OCI-M2 (cell line): ENCODE measurements around the gene SEC14L6.
"Not testable (repeated sequence)": the region's sequence is repeated elsewhere in the genome, so short reads cannot be mapped to it uniquely, and the experiment has no call there.

Experiments
- DNase-seq: peaks from one replicate; lab custom pipeline; 2025; ENCODE audit not compliant: unreplicated experiment; lab: John Stamatoyannopoulos, UW

The SEC14L6 gene

GRCh38 chr22:30567277-30567676 is 20.7 kb upstream of the SEC14L6 start:
- DNase-seq: not testable (repeated sequence)

GRCh38 chr22:30566125-30566524 is 19.6 kb upstream of the SEC14L6 start:
- no peak for DNase-seq

- no peak for DNase-seq
Observed at GRCh38 chr22:30565341-30565740, 18.8 kb upstream of the SEC14L6 start.

GRCh38 chr22:30564761-30565119 is 18.2 kb upstream of the SEC14L6 start:
- no peak for DNase-seq

- DNase-seq: no peak
Observed at GRCh38 chr22:30564045-30564760, 17.7 kb upstream of the SEC14L6 start.

GRCh38 chr22:30562366-30562765 is 15.8 kb upstream of the SEC14L6 start:
- DNase-seq: no peak

- no peak for DNase-seq
Observed at GRCh38 chr22:30561402-30562189, 15.1 kb upstream of the SEC14L6 start.

- not testable (repeated sequence) for DNase-seq
Observed at GRCh38 chr22:30560643-30561202, 14.2 kb upstream of the SEC14L6 start.

- DNase-seq: no peak
Observed at GRCh38 chr22:30559889-30560288, 13.3 kb upstream of the SEC14L6 start.

GRCh38 chr22:30557243-30557642 is 10.7 kb upstream of the SEC14L6 start:
- no peak for DNase-seq

- no peak for DNase-seq
Observed at GRCh38 chr22:30556388-30556787, 9.8 kb upstream of the SEC14L6 start.

- DNase-seq: no peak
Observed at GRCh38 chr22:30555282-30556210, 9.0 kb upstream of the SEC14L6 start.

- no peak for DNase-seq
Observed at GRCh38 chr22:30553971-30554370, 7.4 kb upstream of the SEC14L6 start.

GRCh38 chr22:30552719-30553118 is 6.2 kb upstream of the SEC14L6 start:
- no peak for DNase-seq

GRCh38 chr22:30551813-30552212 is 5.3 kb upstream of the SEC14L6 start:
- DNase-seq: not testable (repeated sequence)

- DNase-seq: no peak
Observed at GRCh38 chr22:30547188-30547587, 647 bp upstream of the SEC14L6 start.

GRCh38 chr22:30542811-30543188 is 3.7 kb downstream of the SEC14L6 start:
- no peak for DNase-seq

GRCh38 chr22:30541961-30542810 is 4.4 kb downstream of the SEC14L6 start:
- no peak for DNase-seq

- not testable (repeated sequence) for DNase-seq
Observed at GRCh38 chr22:30541511-30541910, 5.0 kb downstream of the SEC14L6 start.

GRCh38 chr22:30539368-30539767 is 7.2 kb downstream of the SEC14L6 start:
- DNase-seq: no peak
